GM19372 (cell line): ENCODE measurements around the gene FN3KRP.
A peak's percentile ranks its signal among the peaks of the same experiment; 100 is the strongest.
"Not testable (repeated sequence)": the region's sequence is repeated elsewhere in the genome, so short reads cannot be mapped to it uniquely, and the experiment has no call there.

ENCODE experiments used
- ATAC-seq: cut with Tn5 transposase; IDR thresholded peaks from one replicate; pipeline ENCODE4 v1.9.1; 2021; ENCODE audit warnings: mild to moderate bottlenecking, low read depth, moderate library complexity; ENCODE audit not compliant: unreplicated experiment

FN3KRP gene

GRCh38 chr17:82736511-82737185 is 20.1 kb downstream of the FN3KRP start:
- ATAC-seq, result no peak

- ATAC-seq, result no peak
Measured at GRCh38 chr17:82737967-82738877, 21.7 kb downstream of the FN3KRP start.

- no peak for ATAC-seq
Measured at GRCh38 chr17:82740906-82741759, 24.6 kb downstream of the FN3KRP start.

GRCh38 chr17:82743344-82744219 is 27.1 kb downstream of the FN3KRP start:
- no peak for ATAC-seq

- not testable (repeated sequence) for ATAC-seq
Measured at GRCh38 chr17:82744736-82745135, 28.2 kb downstream of the FN3KRP start.

- no peak for ATAC-seq
Measured at GRCh38 chr17:82745524-82745923, 29.0 kb downstream of the FN3KRP start.

GRCh38 chr17:82748756-82749155 is 32.2 kb downstream of the FN3KRP start:
- no peak for ATAC-seq

GRCh38 chr17:82750241-82750908 is 33.9 kb downstream of the FN3KRP start:
- ATAC-seq, result no peak

- no peak for ATAC-seq
Measured at GRCh38 chr17:82751171-82751570, 34.7 kb downstream of the FN3KRP start.

GRCh38 chr17:82751571-82752370 is 35.3 kb downstream of the FN3KRP start, which contains the start of gene TBCD:
Gene TBCD, plus strand, starts transcription at chr17:82752065. Its CDS starts 129 bp downstream, at chr17:82752194.
- ATAC-seq, result peak; percentile 80

GRCh38 chr17:82752371-82753200 is 36.1 kb downstream of the FN3KRP start:
- ATAC-seq, result peak; percentile 20

GRCh38 chr17:82753201-82753464 is 36.6 kb downstream of the FN3KRP start:
- no peak for ATAC-seq

GRCh38 chr17:82754297-82755208 is 38.0 kb downstream of the FN3KRP start:
- no peak for ATAC-seq

GRCh38 chr17:82756166-82756565 is 39.7 kb downstream of the FN3KRP start:
- ATAC-seq, result no peak

GRCh38 chr17:82765371-82765770 is 48.9 kb downstream of the FN3KRP start:
- no peak for ATAC-seq

GRCh38 chr17:82767041-82767754 is 50.7 kb downstream of the FN3KRP start:
- no peak for ATAC-seq
